H1 (cell line): ENCODE results near the gene CA7. TPM values are rescaled to one million over a fixed set of nuclear protein-coding genes. Genes with fewer than 3 reads are reported as not detected.
A peak's percentile ranks its signal among the peaks of the same experiment; 100 is the strongest.

Experiments
- CTCF ChIA-PET: fragments of 300-600 bp; sonication (Branson Sonifier 250); formaldehyde crosslinking; loops from one replicate; lab custom pipeline; 2021; ENCODE audit not compliant: partially characterized antibody; lab: Charles Lee
- POLR2A ChIA-PET: fragments of 300-600 bp; sonication (Branson Sonifier 250); formaldehyde crosslinking; loops from one replicate; lab custom pipeline; 2021; ENCODE audit warnings: inconsistent platforms; ENCODE audit not compliant: partially characterized antibody; lab: Charles Lee
- DNase-seq, 2 experiments: peaks; one replicate each; pipeline versions ENCODE4 v3.0.0 to v3.0.0-alpha.2; 2010 to 2022; ENCODE audit warnings: low spot score in 2 of 2, low read depth in 1 of 2, mixed read lengths in 1 of 2
- FAIRE-seq: peaks from 2 replicates; lab custom pipeline; 2011; peaks lifted over from hg19 to GRCh38; lab: Jason Lieb, UNC
- H2AFZ ChIP-seq: 2 replicates; pipeline ENCODE4 v1.8.1; 2012; ENCODE audit warnings: low read length, inconsistent platforms
- H2AK5ac ChIP-seq: 2 replicates; pipeline ENCODE4 v1.6.1; 2013; ENCODE audit warnings: low read depth, low read length
- H2BK120ac ChIP-seq: replicated peaks from 2 replicates; pipeline ENCODE3; 2013; ENCODE audit warnings: low read depth, low read length, inconsistent platforms
- H2BK12ac ChIP-seq: 2 replicates; pipeline ENCODE4 v1.6.1; 2013; ENCODE audit warnings: low read depth, low read length
- H2BK15ac ChIP-seq: 2 replicates; pipeline ENCODE4 v1.6.1; 2013; ENCODE audit warnings: low read length
- H2BK20ac ChIP-seq: 2 replicates; pipeline ENCODE4 v1.6.1; 2013; ENCODE audit warnings: low read length
- H2BK5ac ChIP-seq: 2 replicates; pipeline ENCODE4 v1.6.1; 2013; ENCODE audit warnings: low read depth, low read length
- H3K14ac ChIP-seq: 2 replicates; pipeline ENCODE4 v1.6.1; 2013; ENCODE audit warnings: inconsistent platforms; ENCODE audit not compliant: insufficient read length
- H3K18ac ChIP-seq: 2 replicates; pipeline ENCODE4 v1.6.1; 2013; ENCODE audit warnings: low read length; ENCODE audit errors: extremely low read depth
- H3K23ac ChIP-seq: 2 replicates; pipeline ENCODE4 v1.6.1; 2013; ENCODE audit warnings: inconsistent platforms; ENCODE audit not compliant: insufficient read length
- H3K23me2 ChIP-seq: 2 replicates; pipeline ENCODE4 v1.6.1; 2013; ENCODE audit warnings: low read depth, low read length
- H3K27ac ChIP-seq: 2 replicates; pipeline ENCODE4 v1.6.1; 2011; ENCODE audit warnings: low read depth, low read length, inconsistent platforms
- H3K27me3 ChIP-seq, 4 experiments: replicated peaks in 1 of 4; 1 replicate in 1 of 4; 2 replicates in 3 of 4; pipeline versions ENCODE4 v1.6.1 to v1.8.1; 2011 to 2013; ENCODE audit warnings: low read length in 3 of 4, mild to moderate bottlenecking in 3 of 4, inconsistent platforms in 2 of 4, mixed read lengths in 2 of 4, moderate library complexity in 1 of 4; ENCODE audit not compliant: control insufficient read depth in 3 of 4, insufficient read depth in 3 of 4; ENCODE audit errors: extremely low read depth in 1 of 4
- H3K36me3 ChIP-seq, 4 experiments: 2 replicates each; pipeline versions ENCODE4 v1.6.1 to v1.8.1; 2011 to 2013; ENCODE audit warnings: mild to moderate bottlenecking in 4 of 4, low read length in 3 of 4, moderate library complexity in 2 of 4, control low read depth in 1 of 4, inconsistent platforms in 1 of 4; ENCODE audit not compliant: insufficient read depth in 4 of 4, control insufficient read depth in 2 of 4
- H3K4ac ChIP-seq: replicated peaks from 2 replicates; pipeline ENCODE3; 2013; ENCODE audit warnings: low read length, low read depth, mixed read lengths, inconsistent platforms; ENCODE audit not compliant: insufficient read length
- H3K4me1 ChIP-seq, 4 experiments: replicated peaks in 1 of 4; 1 replicate in 1 of 4; 2 replicates in 3 of 4; pipeline versions ENCODE4 v1.6.1 to v1.8.1; 2011 to 2013; ENCODE audit warnings: low read length in 3 of 4, inconsistent platforms in 2 of 4, mixed read lengths in 1 of 4; ENCODE audit not compliant: insufficient read depth in 4 of 4, control insufficient read depth in 3 of 4
- H3K4me2 ChIP-seq, 2 experiments: 2 replicates each; pipeline versions ENCODE4 v1.6.1 to v1.8.1; 2011 to 2013; ENCODE audit warnings: low read depth in 2 of 2, low read length in 2 of 2, control low read depth in 1 of 2, inconsistent platforms in 1 of 2, mild to moderate bottlenecking in 1 of 2; ENCODE audit not compliant: insufficient read depth in 1 of 2
- H3K4me3 ChIP-seq, 4 experiments: fragments of 200-600, 300-600 bp in 1 of 4; sonication (generic), shearing (Covaris generic), sonication (Bioruptor Twin) in 1 of 4; 2 replicates each; pipeline versions ENCODE4 v1.5.1 to v1.8.1; 2011 to 2016; ENCODE audit warnings: low read length in 4 of 4, low read depth in 3 of 4, control low read depth in 2 of 4, inconsistent platforms in 2 of 4, mild to moderate bottlenecking in 2 of 4, mixed read lengths in 1 of 4, moderate library complexity in 1 of 4; ENCODE audit not compliant: insufficient read depth in 2 of 4; ENCODE audit errors: extremely low read depth in 1 of 4
- H3K56ac ChIP-seq: replicated peaks from 2 replicates; pipeline ENCODE3; 2013; ENCODE audit warnings: low read depth, mild to moderate bottlenecking, mixed read lengths, low read length, inconsistent platforms; ENCODE audit not compliant: insufficient read length
- H3K79me1 ChIP-seq: 2 replicates; pipeline ENCODE4 v1.6.1; 2013; ENCODE audit warnings: low read depth, low read length, control low read depth
- H3K79me2 ChIP-seq, 2 experiments: 2 replicates each; pipeline versions ENCODE4 v1.6.1 to v1.8.1; 2012 to 2013; ENCODE audit warnings: low read length in 2 of 2, mild to moderate bottlenecking in 2 of 2, inconsistent platforms in 1 of 2; ENCODE audit not compliant: insufficient read depth in 2 of 2, control insufficient read depth in 1 of 2
- H3K9ac ChIP-seq, 4 experiments: replicated peaks in 1 of 4; 1 replicate in 1 of 4; 2 replicates in 3 of 4; pipeline versions ENCODE4 v1.6.1 to v1.8.1; 2011 to 2013; ENCODE audit warnings: low read depth in 3 of 4, low read length in 3 of 4, control low read depth in 2 of 4, mild to moderate bottlenecking in 2 of 4, moderate library complexity in 2 of 4, inconsistent platforms in 1 of 4; ENCODE audit errors: extremely low read depth in 1 of 4
- H3K9me3 ChIP-seq, 2 experiments: 2 replicates each; pipeline versions ENCODE4 v1.6.1 to v1.8.1; 2012 to 2013; ENCODE audit warnings: mild to moderate bottlenecking in 2 of 2, moderate library complexity in 2 of 2, control low read depth in 1 of 2, inconsistent platforms in 1 of 2, low read depth in 1 of 2, low read length in 1 of 2, mixed read lengths in 1 of 2; ENCODE audit not compliant: insufficient read depth in 2 of 2
- H4K20me1 ChIP-seq, 2 experiments: replicated peaks in 1 of 2; 2 replicates each; pipeline versions ENCODE3 to v1.8.1; 2011 to 2013; ENCODE audit warnings: inconsistent platforms in 2 of 2, low read length in 2 of 2, mild to moderate bottlenecking in 1 of 2; ENCODE audit not compliant: insufficient read depth in 2 of 2, control insufficient read depth in 1 of 2
- H4K5ac ChIP-seq: 2 replicates; pipeline ENCODE4 v1.6.1; 2013; ENCODE audit warnings: low read length, low read depth, mixed read lengths, inconsistent platforms; ENCODE audit not compliant: insufficient read length
- H4K8ac ChIP-seq: 2 replicates; pipeline ENCODE4 v1.8.0; 2013; ENCODE audit warnings: mild to moderate bottlenecking, moderate library complexity, low read length, inconsistent platforms; ENCODE audit not compliant: insufficient read depth; ENCODE audit errors: extremely low read depth
- H4K91ac ChIP-seq: replicated peaks from 2 replicates; pipeline ENCODE3; 2013; ENCODE audit warnings: low read length, mixed read lengths, inconsistent platforms; ENCODE audit not compliant: insufficient read length
- E2F6 ChIP-seq: IDR thresholded peaks from 2 replicates; pipeline ENCODE4 v1.6.1; 2012; ENCODE audit warnings: inconsistent platforms
- RNF2 ChIP-seq: fragments of 200-900, 300-1000 bp; sonication (generic); IDR thresholded peaks from 2 replicates; pipeline ENCODE4 v1.7.1; 2016; ENCODE audit warnings: borderline replicate concordance, low read depth, mild to moderate bottlenecking, antibody characterized with exemption, low read length; ENCODE audit not compliant: poor library complexity, severe bottlenecking; ENCODE audit errors: missing control alignments
- RXRA ChIP-seq: IDR thresholded peaks from 2 replicates; pipeline ENCODE4 v1.6.1; 2011; ENCODE audit warnings: low read depth, mild to moderate bottlenecking, low read length, moderate library complexity; ENCODE audit not compliant: insufficient read depth
- WGBS, 2 experiments: shearing (Covaris generic) in 1 of 2; methylation state at CpG; one replicate each; pipeline versions ENCODE4 v1.1.6 to v1.1.7; 2013 to 2015; ENCODE audit warnings: low lambda C conversion rate in 2 of 2, mixed read lengths in 2 of 2, inconsistent platforms in 1 of 2, low coverage in 1 of 2, missing lambda C conversion rate in 1 of 2; ENCODE audit not compliant: insufficient replicate concordance in 2 of 2, insufficient coverage in 1 of 2, insufficient read length in 1 of 2; ENCODE audit errors: extremely low coverage in 1 of 2, missing lambda C conversion rate in 1 of 2; 5-methylcytosine and 5-hydroxymethylcytosine counted together
- polyA plus RNA-seq, 7 experiments: library from polyadenylated mRNA; depleted of rRNA in 3 of 7; stranded (reverse) in 5 of 7; unstranded in 2 of 7; fragments of >200 nt in 5 of 7; fragments of 200-250 nt in 2 of 7; gene quantifications; 1 replicate in 5 of 7; 2 replicates in 1 of 7; 4 replicates in 1 of 7; pipeline versions ENCODE4 v1.2.1 to v1.2.3, GENCODE V29; 2011 to 2013; ENCODE audit warnings: missing spikeins in 2 of 7, mixed read lengths in 2 of 7
- total RNA-seq: library from RNA; stranded (reverse); fragmentation: NEBNext Ultra II Directional; extraction: Animal tissue kit (Norgen Biotek cat#: 25700); gene quantifications from 2 replicates; pipeline ENCODE4 v1.2.1, GENCODE V29; 2021
- TF ChIP-seq, protein P1 (sequence below): IDR thresholded peaks from 2 replicates; pipeline ENCODE4 v1.6.1; 2012; ENCODE audit warnings: inconsistent platforms

The CA7 gene
- total and polyA plus RNA-seq, 2 of the 8 experiments (the other 6 are each of a cell fraction or from before 2014, with no cell fraction given): 1.7 to 2.7 TPM

GRCh38 chr16:66801320-66802105 is 42.7 kb upstream of the CA7 start, which contains the start of gene TERB1:
TSS of gene TERB1 (minus strand) at chr16:66801584. CDS start at chr16:66796798, 4,786 bp downstream.
- Histone ChIP-seq H3K9me3 (no peaks in the 10 kb centered on the region), H2AK5ac (no peak within 1 kb of the TSS), H3K4ac (no peak within 1 kb of the TSS), H3K79me2 (no peaks in the 10 kb centered on the region), H3K36me3 (peaks cover 12 to 39% (median 24%) of the 10 kb centered on the region in 4 experiments), H3K79me1 (no peaks in the 10 kb centered on the region), H2AFZ (no peak within 1 kb of the TSS), H2BK20ac (no peak within 1 kb of the TSS), H3K27ac (no peak within 1 kb of the TSS), H4K8ac (peak within 1 kb of the TSS; percentile 35; the same call in 1 of the 2 replicates), H2BK120ac (no peak within 1 kb of the TSS), H3K56ac (no peak within 1 kb of the TSS), H4K91ac (no peak within 1 kb of the TSS), H2BK12ac (no peak within 1 kb of the TSS), H3K4me3 (no peak within 1 kb of the TSS), H3K23me2 (no peaks in the 10 kb centered on the region), H3K23ac (no peak within 1 kb of the TSS), H3K4me2 (no peak within 1 kb of the TSS), H3K9ac (no peak within 1 kb of the TSS), H2BK15ac (no peak within 1 kb of the TSS), H4K5ac (no peak within 1 kb of the TSS), H3K14ac (no peak within 1 kb of the TSS), H3K27me3 (no peaks in the 10 kb centered on the region), H4K20me1 (no peaks in the 10 kb centered on the region), H2BK5ac (no peak within 1 kb of the TSS), H3K4me1 (no peaks in the 10 kb centered on the region; a peak in 1 of 7 replicates), H3K18ac (no peak within 1 kb of the TSS)
- 92% methylated on average over 48 of the region's 56 CpGs; no CpG with 5 or more reads in 1 of the 2 experiments for WGBS, 2 experiments
- POLR2A ChIA-PET: interaction anchor here (0.6 to 1.7 kb wide), 11 partner anchors 9 to 75 kb away, joined by 3 to 6 read pairs (median 3); partner anchors contain the start of gene DYNC1LI2
- peak in 1 of 2 experiments; percentile 52 for DNase-seq
- no peak for FAIRE-seq
- CTCF ChIA-PET: interaction anchor here (0.7 to 1.4 kb wide), 3 partner anchors 28 to 1009 kb away, joined by 3 to 5 read pairs (median 4); partner anchors contain the start of gene NAE1
- TF ChIP-seq RNF2 (no peak), RXRA (no peak), E2F6 (peak; percentile 99)
- TF ChIP-seq, protein P1, sequence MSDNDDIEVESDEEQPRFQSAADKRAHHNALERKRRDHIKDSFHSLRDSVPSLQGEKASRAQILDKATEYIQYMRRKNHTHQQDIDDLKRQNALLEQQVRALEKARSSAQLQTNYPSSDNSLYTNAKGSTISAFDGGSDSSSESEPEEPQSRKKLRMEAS: peak; percentile 91
